PC-9 (cell line): ENCODE results near the gene RPL31.

Experiments used
- EZH2 ChIP-seq: fragments of 200-600 bp; sonication (generic); IDR thresholded peaks from 2 replicates; pipeline ENCODE4 v1.8.0; 2017; ENCODE audit warnings: antibody characterized with exemption, low read depth
- TF ChIP-seq, protein P1 (sequence below): fragments of 200-600 bp; sonication (generic); conservative IDR thresholded peaks from 2 replicates; pipeline ENCODE4 v1.6.1; 2017; ENCODE audit warnings: mixed run types, antibody characterized with exemption, mild to moderate bottlenecking, moderate library complexity

DNA sequence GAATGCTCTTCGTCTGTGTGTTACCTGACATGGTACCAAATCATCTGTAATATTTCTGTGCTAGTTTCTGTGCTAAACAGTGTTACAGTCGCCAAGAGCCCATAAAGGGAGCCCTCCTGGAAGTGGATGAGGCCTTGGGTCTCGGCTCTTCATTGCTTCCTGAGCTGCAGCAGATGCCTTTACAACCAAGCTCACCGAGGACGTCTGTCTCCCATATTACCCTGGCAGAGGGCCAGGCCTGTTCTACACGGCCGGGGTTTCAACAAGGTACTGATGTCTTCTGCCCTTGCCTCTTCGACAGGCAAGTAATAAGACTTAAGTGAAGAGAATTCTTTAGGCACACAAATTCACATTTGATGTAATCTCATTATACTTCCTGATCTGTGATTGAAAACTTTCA lies 16.8 kb downstream of the RPL31 start:
- TF ChIP-seq, protein P1, sequence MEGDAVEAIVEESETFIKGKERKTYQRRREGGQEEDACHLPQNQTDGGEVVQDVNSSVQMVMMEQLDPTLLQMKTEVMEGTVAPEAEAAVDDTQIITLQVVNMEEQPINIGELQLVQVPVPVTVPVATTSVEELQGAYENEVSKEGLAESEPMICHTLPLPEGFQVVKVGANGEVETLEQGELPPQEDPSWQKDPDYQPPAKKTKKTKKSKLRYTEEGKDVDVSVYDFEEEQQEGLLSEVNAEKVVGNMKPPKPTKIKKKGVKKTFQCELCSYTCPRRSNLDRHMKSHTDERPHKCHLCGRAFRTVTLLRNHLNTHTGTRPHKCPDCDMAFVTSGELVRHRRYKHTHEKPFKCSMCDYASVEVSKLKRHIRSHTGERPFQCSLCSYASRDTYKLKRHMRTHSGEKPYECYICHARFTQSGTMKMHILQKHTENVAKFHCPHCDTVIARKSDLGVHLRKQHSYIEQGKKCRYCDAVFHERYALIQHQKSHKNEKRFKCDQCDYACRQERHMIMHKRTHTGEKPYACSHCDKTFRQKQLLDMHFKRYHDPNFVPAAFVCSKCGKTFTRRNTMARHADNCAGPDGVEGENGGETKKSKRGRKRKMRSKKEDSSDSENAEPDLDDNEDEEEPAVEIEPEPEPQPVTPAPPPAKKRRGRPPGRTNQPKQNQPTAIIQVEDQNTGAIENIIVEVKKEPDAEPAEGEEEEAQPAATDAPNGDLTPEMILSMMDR, result no peak
- no peak for TF ChIP-seq EZH2
